ENCODE measurements around the gene PHF2.

- no peak for TF ChIP-seq ZFX (IDR thresholded peaks at IDR 0.05; ENCODE audit: borderline replicate concordance)
- no peak for TF ChIP-seq CTCF (IDR thresholded peaks at IDR 0.05)
Measured at GRCh38 chr9:93594041-93594756, 17.8 kb downstream of the PHF2 start.
